ENCODE results near the gene FNTB.

Gene FNTB

DNA sequence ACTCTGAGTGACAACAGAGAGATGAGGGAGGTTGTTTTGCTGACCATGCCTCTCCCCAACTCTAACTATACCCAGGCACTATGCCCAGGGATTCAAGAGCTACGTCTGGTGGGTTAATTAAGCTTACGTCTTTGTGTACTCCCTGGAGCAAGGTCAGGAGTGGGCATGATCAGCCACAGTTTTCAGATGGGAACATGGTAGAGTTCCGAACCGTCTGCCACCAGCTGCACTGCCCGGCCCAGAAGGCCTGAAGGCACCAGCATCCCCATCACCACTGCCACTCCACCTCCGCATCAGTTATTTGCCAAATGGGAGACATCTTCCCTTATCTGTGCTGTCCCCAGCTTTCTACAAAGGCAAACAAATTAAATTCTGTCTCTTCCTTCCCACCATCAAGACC, 33.0 kb upstream of the FNTB start:
- DNase-seq (ENCODE audit: low read depth), result no peak

DNA sequence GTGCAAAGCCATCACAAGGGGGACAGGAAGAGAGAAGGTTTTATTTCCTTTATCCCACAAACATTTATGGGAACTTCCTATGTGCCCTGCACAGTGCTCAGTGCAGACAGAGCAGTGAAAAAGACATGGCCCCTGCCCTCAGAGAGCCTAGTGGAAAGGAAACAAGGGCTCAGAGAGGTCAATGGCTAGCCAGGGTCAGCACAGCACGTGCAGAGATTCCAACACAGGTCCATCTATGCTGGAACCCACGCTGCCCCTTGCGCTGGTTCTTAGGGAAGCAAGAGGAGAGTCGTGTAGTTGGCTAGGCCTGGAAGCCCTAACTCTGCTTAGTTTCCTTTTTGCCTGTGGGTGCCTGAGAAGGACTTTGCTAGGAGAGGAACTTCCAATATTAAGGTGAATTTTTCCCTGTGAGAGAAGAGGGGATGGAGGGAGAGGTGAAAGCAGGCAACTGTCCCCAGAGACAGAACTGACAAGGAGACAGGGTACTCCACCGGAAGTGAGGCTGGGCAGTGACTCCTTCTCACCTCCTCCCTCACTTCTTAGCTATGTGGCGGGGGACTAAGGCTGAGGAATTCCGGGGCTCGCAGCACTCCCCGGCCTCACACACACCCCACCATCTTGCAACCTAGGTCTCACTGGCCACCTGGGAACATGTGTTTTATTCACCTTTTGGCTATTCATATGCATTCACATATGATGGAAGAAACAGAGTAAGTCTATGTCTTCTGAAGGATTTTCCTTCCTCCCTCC, 32.0 kb upstream of the FNTB start:
- DNase-seq (ENCODE audit: low read depth), result no peak

DNA sequence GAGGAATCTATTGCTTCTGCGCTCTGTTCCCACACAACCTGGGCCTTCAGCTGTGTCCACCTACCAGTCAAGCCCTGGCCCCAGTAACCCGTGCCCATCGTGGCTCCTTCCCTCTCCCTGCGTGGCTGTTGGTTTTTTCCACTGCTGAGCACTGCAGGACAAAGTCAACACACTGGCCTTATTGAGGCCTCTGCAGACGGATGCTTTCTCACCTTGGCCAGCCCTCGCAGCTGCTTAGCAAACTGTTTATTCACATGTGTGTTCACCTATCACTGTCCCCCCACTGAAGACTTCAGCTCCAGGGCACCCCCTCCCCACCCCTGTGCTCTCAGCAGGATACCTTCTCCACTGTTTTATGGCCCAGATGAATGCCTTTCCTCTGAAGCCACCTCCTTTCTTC, 31.4 kb upstream of the FNTB start:
- DNase-seq (ENCODE audit: low read depth), result no peak

DNA sequence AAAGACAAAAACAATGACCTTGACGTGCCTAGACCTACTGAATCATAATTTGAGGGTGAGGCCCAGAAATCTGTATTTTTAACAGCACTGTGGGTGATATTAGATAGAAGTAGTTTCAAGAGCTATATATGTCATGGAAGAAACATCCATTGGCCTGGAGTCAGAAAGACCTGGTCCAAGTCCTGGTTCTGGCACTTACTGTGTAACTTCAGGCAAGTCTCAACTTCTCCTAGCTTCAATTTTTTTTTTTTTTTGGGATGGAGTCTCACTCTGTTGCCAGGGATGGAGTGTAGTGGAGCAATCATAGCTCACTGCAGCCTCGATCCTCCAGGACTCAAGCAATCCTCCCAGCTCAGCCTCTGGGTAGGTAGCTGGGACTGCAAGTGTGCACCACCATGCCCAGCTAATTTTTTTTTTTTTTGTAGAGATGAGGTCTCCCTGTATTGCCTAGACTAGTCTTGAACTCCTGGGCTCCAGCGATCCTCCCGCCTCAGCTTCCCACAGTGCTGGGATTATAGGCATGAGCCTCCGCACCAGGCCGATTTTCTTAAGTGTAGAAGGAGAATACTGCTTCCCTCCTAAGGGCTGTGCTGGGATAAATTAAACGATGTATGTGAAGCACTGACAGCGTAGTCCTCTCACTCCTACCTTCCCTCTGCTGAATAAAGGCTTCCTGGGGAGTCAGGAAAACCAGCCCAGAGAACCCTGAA, 29.8 kb upstream of the FNTB start:
- DNase-seq (ENCODE audit: low read depth), result no peak

DNA sequence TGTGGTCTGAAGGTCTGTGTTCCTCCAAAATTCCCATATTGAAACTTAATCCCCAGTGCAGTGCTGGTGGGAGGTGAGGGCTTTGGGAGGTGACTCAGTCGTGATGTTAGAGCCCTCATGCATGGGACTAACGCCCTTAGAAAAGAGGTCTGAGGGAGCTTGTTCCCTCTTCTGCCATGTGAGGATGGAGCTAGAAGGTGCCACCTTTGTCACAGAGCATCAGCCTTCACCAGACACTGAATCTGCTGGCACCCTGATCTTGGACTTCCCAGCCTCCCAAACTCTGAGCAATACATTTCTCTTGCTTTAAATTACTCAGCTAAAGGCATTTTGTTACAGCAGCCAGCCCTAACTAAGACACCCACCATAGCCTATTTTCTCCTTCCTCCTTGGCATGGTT, 28.5 kb upstream of the FNTB start:
- DNase-seq (ENCODE audit: low read depth), result no peak

DNA sequence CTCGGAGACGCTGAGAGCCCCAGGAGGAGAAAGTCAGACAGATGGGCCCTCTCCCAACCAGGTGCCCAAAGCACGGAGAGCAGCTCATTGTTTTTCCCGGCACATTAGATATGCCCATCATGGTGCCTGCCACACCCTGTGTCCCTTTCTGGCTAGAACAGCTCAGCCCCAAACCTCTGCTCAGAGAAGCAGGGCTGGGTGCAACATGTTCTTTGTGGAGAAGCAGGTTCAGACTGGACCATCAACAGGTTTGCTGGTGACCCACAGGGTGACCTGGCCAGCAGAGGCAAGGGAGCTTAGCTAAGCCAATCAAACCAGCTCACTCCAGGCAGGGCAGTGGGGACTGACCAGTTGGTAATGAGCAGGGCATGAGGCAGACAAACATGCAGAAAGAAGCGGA, 28.0 kb upstream of the FNTB start:
- no peak for DNase-seq (ENCODE audit: low read depth)

DNA sequence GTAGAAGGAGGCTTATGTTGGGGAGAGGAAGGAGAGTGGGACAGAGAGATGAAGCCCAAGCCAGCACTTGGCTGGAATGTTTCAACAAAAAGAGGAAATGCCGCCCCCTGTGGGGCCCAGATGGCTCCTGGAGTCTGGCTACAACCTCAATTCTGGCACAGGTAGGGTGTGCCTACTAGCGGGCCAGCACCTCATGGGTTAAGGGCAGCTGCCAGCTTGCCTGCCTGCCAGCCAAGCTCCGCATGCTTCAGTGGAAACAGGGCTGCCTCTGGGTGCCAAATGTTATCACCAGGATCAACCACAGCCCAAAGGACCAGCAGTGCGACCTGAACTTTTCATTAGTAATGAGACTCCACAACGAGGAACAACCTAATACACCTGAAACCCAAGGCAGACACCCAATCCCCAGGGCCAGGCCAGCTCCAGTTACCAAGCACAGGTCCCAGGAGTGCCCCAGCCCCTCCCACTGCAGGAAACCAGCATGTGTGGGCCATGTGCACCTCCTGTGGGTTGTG, 25.9 kb upstream of the FNTB start:
- DNase-seq (ENCODE audit: low read depth), result no peak

DNA sequence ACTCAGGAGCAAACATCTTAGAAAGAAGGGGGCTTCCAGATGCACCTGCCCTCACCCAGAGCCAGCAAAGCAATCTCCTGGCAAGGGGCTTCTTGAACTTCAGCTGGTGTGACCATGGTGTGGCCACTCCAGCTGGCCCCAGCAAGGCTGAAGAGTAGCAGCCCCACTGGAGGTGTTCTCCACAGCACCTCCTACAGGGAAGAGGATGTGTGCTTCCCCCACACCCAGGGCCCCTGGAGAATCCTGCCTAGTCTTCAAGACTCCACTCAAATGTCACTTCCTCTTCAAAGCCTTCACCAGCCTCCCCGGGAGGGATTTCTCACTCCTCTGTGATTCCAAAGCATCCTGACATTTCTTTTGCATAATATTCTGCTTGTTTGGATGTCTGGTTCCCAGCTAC, 23.1 kb upstream of the FNTB start:
- DNase-seq (ENCODE audit: low read depth), result no peak

DNA sequence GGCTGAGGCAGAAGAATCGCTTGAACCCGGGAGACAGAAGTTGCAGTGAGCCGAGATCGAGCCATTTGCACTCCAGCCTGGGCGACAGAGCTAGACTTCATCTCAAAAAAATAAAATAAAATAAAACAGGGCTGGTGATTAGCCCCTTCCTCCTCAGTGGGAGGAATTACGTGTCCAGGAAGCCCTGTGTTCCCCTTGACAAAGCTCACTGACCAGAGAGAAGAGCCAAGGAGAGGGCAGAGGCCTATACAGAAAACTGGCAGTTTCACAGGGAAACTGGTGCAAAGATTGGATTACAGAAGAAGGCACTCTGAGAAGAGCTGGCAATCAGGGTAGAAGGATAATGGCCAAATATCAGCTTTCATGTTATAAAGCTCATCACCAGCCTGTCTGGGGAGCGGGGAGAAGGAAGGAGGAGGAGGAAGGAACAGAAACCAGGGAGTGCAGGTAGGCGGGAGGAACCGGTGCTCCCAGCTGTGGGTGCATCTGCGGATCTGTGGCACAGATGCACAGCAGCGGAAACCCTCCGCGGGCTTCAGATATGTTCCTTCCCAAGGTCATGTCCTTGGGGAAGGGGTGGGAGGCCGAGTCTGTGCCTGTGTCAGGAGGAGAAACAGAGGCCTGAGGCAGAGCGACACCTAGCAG, 21.2 kb upstream of the FNTB start:
- DNase-seq (ENCODE audit: low read depth), result no peak

DNA sequence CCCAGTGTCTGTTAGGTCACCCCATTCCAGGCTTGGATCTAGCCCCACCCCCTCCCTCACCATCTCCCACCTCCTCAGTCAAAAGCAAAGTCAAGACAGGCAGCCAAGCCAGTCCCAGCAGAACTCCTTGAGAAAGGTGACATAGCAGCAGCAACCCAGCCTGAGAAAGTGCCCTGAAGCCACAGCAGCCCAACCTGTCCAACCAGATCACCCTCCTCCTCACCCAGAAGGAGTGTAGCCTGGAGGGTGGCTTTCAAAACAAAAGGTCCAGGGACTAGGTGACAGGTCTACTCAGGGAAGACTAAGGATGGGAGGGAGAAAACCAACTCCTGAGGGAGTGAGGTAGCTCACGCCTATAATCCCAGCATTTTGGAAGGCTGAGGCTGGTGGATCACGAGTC, 19.7 kb upstream of the FNTB start:
- DNase-seq (ENCODE audit: low read depth), result no peak

DNA sequence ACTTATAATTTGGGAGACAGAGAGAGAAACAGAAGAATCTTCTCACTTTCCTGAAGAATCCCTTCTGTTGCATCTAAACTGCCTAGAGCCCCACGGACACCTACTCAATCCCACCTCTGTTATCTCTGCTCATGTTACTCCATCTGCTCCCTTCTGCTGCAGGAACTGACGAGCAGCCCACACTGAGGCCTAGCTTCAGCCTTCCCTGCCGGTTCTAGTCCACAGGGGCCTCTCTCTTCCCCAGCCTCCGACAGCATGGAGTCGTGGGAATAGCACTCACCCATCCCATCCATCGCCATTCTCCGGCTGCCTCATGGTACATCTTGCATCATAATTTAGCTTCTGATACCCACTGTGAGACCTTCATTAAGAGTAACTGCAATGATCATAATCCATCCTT, 18.5 kb upstream of the FNTB start:
- no peak for DNase-seq (ENCODE audit: low read depth)

DNA sequence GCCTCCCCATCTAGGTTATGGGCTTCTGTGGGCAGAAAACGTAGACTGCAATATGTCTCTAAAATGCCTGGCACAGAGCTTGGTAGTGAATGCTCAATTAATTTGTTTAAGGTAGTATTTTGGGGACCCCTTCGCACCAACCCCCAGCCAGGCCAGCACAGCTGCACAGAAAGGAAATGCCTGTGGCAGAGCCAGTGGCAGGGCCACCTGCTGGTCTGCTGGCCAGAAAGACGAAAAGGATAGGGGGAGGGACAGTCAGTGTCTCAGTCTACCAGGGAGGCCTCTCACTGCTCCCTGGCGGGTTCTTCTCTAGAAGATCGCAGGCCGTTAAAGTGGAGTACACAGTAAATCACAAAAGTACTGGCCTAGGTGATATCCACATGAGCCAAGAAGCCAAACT, 18.0 kb upstream of the FNTB start:
- no peak for DNase-seq (ENCODE audit: low read depth)

DNA sequence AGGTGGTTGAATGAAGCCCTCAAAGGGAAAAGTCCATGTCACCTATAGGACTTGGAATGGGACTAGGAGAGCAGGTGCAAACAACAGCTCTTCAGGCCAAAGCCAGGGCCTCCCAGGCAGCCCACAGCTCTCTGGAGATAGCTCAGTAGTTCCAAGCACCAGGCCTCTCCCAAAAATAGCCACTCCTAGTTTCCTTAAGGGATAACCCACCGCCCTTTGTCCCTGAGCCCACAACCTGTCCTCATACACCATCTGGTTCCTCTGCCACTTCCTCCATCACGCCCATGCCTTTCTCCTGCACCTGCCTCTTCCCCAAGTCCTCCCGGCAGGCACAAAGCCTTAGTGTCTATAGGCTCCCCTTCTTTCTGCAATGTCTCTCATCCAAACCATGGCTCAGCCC, 16.7 kb upstream of the FNTB start:
- no peak for DNase-seq (ENCODE audit: low read depth)

DNA sequence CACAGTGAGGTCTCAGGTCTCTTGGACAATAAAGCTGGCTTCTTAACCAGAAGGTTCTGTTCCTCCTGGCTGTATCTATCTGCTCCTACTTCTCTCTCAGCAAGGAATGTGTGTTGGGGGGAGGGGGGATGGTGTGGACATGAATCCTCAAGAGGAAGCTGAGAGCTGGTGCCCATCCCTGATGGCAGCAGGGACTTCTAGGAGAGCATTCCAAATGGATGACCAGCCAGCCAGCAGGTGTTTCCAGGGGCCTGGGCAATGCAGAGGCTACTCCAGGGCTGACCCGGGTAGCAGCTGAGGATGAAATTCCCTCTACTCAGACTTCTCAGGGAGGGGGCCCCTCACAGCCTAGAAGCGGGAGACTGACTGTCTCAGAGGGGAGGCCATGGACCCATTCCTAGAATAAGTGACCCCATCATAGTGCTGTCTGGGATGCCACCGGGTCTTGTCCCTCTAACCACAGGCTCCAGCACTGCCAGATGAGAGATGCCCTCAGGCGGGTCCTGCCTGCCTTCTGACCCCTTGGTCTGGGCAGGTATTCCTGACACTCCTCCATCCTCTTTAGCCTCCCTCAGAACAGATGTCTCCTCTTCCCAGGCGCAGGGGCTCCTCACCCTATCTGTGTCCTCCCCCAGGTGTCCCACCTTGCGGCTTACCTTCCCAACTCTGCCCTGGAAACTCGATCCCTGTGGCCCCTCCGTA, 15.8 kb upstream of the FNTB start:
- DNase-seq (ENCODE audit: low read depth), result no peak

DNA sequence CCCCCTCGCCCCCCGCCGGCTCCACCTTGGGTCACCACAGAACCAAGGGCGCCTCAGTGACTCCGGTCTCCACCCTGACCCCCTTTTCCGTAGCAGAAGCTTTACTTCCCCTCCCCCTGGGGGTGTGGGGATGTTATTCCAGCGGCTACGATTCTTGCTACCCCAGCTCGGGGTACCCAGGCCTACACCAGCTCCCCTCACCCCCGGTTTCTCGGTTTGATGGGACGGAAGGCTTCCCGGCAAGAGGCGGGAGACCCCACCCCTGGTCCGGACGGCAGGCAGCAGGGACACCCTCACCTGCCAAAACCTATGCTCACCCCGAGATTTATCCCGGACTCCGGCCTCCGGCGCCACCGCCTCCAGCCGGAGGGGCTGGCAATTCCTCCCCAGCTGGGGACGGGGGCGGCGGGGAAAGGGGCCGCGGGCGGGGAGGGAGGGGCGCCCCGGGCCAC, 15.2 kb upstream of the FNTB start:
- no peak for DNase-seq (ENCODE audit: low read depth)

DNA sequence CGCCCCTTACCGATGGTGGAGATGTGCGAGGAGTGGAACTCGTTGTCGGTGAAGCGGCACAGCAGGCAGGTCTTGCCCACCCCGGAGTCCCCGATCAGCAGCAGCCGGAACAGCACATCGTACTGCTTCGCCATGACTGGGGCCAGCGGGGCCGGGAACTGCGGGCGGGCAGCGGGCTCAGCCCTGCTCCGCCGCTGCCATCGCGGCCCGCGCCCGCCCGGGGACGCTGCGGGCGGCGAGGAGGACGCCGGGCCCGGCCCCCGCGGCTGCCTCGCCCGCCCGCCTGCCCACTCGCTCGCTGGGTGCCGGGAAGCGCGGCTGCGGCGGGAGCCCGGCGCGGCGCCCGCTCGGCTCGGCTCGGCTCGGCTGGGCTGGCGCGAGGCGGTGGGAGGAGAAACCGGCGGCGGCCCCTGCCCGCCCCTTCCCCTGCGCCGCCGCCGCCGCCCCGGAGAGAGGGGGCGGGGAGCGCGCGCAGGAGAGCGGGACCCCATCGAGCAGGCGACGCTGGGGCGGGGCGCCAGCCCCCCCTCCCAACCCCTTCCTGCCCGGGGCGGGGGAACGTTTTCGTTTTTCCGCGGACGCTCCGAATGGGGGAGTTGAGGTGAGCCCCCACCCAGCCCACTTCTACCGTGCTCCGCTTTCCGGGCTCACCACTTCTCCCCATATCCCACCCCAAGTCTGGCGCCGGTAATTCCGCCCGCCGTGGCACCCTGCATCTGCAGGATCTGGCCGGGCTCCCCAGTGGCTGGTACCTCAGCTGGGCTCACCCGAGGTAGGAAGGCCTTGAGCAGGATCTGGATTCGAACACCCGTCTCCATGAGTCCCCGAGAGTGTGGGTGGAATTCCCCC, 14.5 kb upstream of the FNTB start, which contains the start of gene RAB15:
Gene RAB15, minus strand, starts transcription at position 394 of the 849 bp plus-strand sequence. Its CDS starts 260 bp downstream, at position 134.
- DNase-seq (ENCODE audit: low read depth), result no peak

DNA sequence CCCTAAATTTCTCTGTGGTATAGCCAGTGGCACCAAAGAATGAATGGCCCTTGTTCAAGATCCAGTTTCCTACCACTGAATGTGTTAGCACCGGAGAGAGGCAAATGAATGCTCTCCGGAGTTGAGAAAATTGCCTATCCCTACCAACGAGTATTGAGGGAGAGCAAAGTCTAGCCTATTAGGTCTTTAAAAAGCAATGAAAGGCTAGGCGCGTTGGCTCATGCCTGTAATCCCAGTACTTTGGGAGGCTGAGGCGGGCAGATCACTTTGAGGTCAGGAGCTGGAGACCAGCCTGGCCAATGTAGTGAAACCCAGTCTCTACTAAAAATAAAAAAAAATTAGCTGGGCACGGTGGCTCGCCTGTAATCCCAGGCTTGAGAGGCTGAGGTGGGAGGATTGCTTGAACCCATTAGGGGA, 13.7 kb upstream of the FNTB start:
- DNase-seq (ENCODE audit: low read depth), result no peak

DNA sequence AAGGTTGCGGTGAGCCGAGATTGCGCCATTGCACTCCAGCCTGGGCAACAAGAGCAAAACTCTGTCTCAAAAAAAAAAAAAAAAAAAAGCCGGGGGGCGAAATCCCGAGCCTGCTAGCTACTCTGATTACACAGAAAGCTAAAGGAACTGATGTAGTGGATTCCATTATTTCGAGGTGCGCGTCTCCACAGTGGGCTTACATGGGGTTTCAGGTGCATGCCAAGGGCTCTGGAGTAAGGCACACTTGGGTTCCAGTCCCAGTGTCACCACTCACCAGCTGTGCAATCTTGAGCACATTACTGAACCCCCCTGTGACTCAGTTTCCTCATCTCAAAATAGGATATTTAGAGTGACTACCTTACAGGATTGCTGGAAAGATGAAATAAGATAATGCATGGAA, 12.9 kb upstream of the FNTB start:
- no peak for DNase-seq (ENCODE audit: low read depth)

DNA sequence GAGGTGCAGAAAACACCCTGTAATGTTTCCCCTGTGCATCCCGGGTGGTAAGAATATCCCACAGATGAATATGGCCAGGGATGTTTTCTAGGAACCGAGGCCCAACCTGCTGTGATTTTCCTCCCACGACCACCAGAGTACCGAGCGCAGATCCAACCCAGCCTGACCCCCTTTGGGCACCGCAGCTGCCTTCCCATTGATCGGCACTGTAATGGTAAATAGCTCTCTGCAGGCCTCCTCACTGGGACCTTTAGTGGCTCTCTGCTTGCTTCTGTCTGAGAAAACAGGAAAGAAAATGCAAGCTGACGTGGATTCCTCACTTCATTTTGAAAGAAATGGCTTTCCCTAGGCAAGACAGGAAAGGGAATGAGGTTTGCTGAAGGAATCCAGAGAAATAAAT, 12.1 kb upstream of the FNTB start:
- DNase-seq (ENCODE audit: low read depth), result no peak

DNA sequence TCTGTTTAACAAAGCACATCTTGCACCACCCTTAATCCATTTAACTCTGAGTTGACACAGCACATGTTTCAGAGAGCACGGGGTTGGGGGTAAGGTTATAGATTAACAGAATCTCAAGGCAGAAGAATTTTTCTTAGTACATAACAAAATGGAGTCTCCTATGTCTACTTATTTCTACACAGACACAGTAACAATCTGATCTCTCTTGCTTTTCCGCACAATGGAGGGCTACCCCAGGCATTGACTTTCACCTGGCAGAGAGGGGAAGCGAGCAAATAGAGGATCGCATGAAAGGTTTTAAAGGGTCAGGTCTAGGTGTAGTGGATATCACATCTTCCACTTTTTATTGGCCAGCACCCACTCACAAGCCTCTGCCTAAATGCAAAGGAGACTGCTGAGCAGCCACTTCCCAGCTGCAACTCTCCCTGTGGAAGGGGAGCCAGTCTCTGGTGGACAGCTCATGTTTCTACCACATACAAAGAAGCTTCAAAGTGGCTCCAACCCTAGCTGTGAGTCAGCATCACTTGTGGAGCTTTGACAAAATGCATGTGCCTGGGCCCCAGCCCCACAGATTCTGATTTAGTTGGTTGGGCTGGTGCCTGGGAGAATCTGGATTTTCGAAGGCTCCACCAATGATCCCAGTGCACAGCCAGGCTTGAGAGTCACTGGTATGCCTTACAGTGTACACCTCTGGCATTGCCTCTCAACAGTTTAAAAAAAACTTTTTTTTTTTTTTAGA, 7.2 kb upstream of the FNTB start:
- DNase-seq (ENCODE audit: low read depth), result no peak
